K562 (cell line): ENCODE measurements around the gene ZFAND3. TPM values are rescaled to one million over a fixed set of nuclear protein-coding genes. Genes with fewer than 3 reads are reported as not detected.
A peak's percentile ranks its signal among the peaks of the same experiment; 100 is the strongest.

ENCODE experiments used
- ATAC-seq: fragments of 200-7000 bp; cut with Tn5 transposase; 3 replicates; pipeline ENCODE4 v1.9.1; 2020; ENCODE audit warnings: moderate library complexity
- BruUV-seq: library from RNA; stranded (reverse); fragments of 400-500 nt; replicated peaks from 2 replicates; lab custom pipeline; 2021; lab: Mats Ljungman, UMichigan
- CTCF ChIA-PET: fragments of 300-600 bp; formaldehyde crosslinking; extraction: SDS; loops from one replicate; lab custom pipeline; 2021; ENCODE audit warnings: low intra/inter-chr PET ratio; lab: Yijun Ruan, JAX
- POLR2A ChIA-PET: fragments of 300-600, 350-650 bp; sonication (Branson Sonifier 250); formaldehyde crosslinking; extraction: SDS; loops from one replicate; lab custom pipeline; 2021; ENCODE audit warnings: antibody characterized with exemption, inconsistent platforms; lab: Yijun Ruan, JAX
- DNase-seq, 4 experiments: peaks; one replicate each; pipeline versions ENCODE4 v3.0.0 to v3.0.0-alpha.2; 2011 to 2018; ENCODE audit warnings: low spot score in 3 of 4, mixed read lengths in 3 of 4; ENCODE audit errors: extremely low read depth in 1 of 4
- FAIRE-seq: peaks from 2 replicates; lab custom pipeline; 2011; peaks lifted over from hg19 to GRCh38; lab: Jason Lieb, UNC
- H2AFZ ChIP-seq: 2 replicates; pipeline ENCODE4 v1.6.0; 2011; ENCODE audit warnings: low read depth, low read length, control low read depth, inconsistent platforms
- H3K27ac ChIP-seq: fragments of 200-600 bp; 3 replicates; pipeline ENCODE4 v1.8.0; 2011; ENCODE audit warnings: low read depth, mild to moderate bottlenecking, control low read depth, inconsistent platforms, low read length, moderate library complexity, mixed read lengths; ENCODE audit errors: extremely low read depth
- H3K27me3 ChIP-seq, 2 experiments: fragments of 300-600 bp in 1 of 2; 2 replicates in 1 of 2; 3 replicates in 1 of 2; pipeline versions ENCODE4 v1.6.0 to v1.8.0; 2011; ENCODE audit warnings: inconsistent platforms in 2 of 2, low read length in 2 of 2, mild to moderate bottlenecking in 1 of 2, mixed read lengths in 1 of 2, moderate library complexity in 1 of 2; ENCODE audit not compliant: control insufficient read depth in 2 of 2, insufficient read depth in 2 of 2
- H3K36me3 ChIP-seq: fragments of 300-600 bp; 3 replicates; pipeline ENCODE4 v1.8.0; 2011; ENCODE audit warnings: mild to moderate bottlenecking, low read length, inconsistent platforms; ENCODE audit not compliant: control insufficient read depth, insufficient read depth
- H3K4me1 ChIP-seq, 2 experiments: fragments of 200-600 bp in 1 of 2; replicated peaks in 1 of 2; 2 replicates in 1 of 2; 3 replicates in 1 of 2; pipeline versions ENCODE4 v1.5.1 to v1.8.0; 2011; ENCODE audit warnings: inconsistent platforms in 2 of 2, low read length in 2 of 2, mild to moderate bottlenecking in 1 of 2, mixed read lengths in 1 of 2, moderate library complexity in 1 of 2; ENCODE audit not compliant: control insufficient read depth in 2 of 2, insufficient read depth in 2 of 2
- H3K4me2 ChIP-seq: 2 replicates; pipeline ENCODE4 v1.6.1; 2011; ENCODE audit warnings: low read length, control low read depth, inconsistent platforms, mixed read lengths; ENCODE audit not compliant: insufficient read depth
- H3K4me3 ChIP-seq: fragments of 200-600 bp; sonication (generic), shearing (Covaris generic); 2 replicates; pipeline ENCODE4 v1.5.1; 2016; ENCODE audit warnings: control low read depth, inconsistent platforms
- H3K79me2 ChIP-seq: fragments of 200-600 bp; 3 replicates; pipeline ENCODE4 v1.8.0; 2011; ENCODE audit warnings: low read length, inconsistent platforms; ENCODE audit not compliant: control insufficient read depth, insufficient read depth
- H3K9ac ChIP-seq, 2 experiments: 2 replicates each; pipeline versions ENCODE4 v1.6.0 to v1.6.1; 2011; ENCODE audit warnings: low read depth in 2 of 2, low read length in 2 of 2, control low read depth in 1 of 2, inconsistent platforms in 1 of 2, mild to moderate bottlenecking in 1 of 2, mixed read lengths in 1 of 2; ENCODE audit not compliant: insufficient read depth in 1 of 2
- H3K9me1 ChIP-seq: one replicate; pipeline ENCODE4 v1.6.0; 2011; ENCODE audit warnings: inconsistent platforms, mild to moderate bottlenecking, low read length, moderate library complexity; ENCODE audit not compliant: control insufficient read depth, insufficient read depth
- H3K9me3 ChIP-seq: replicated peaks from 2 replicates; pipeline ENCODE4 v1.5.1; 2011; ENCODE audit warnings: low read depth, low read length, inconsistent platforms; ENCODE audit not compliant: control insufficient read depth, insufficient read depth
- H4K20me1 ChIP-seq: replicated peaks from 2 replicates; pipeline ENCODE4 v1.6.1; 2011; ENCODE audit warnings: low read length, inconsistent platforms, mixed read lengths; ENCODE audit not compliant: control insufficient read depth, insufficient read depth
- POU5F1 ChIP-seq: fragments of 150-350 bp; IDR thresholded peaks from 2 replicates; pipeline ENCODE4 v1.6.1; 2014; ENCODE audit warnings: borderline replicate concordance, low read length, low read depth, mild to moderate bottlenecking; ENCODE audit not compliant: partially characterized antibody
- TAF15 ChIP-seq: fragments of 200-400 bp; formaldehyde crosslinking; IDR thresholded peaks from 2 replicates; pipeline ENCODE4 v1.6.1; 2017; ENCODE audit warnings: mild to moderate bottlenecking, low read depth, low read length, moderate library complexity
- WGBS: fragments of 100-300 bp; shearing (Covaris generic); methylation state at CpG from one replicate; pipeline ENCODE4 v1.1.6; 2016; ENCODE audit warnings: low coverage, mixed read lengths; ENCODE audit not compliant: insufficient coverage; ENCODE audit errors: missing lambda C conversion rate; 5-methylcytosine and 5-hydroxymethylcytosine counted together
- in situ Hi-C: fragments of 300-500 bp; cut with MboI; formaldehyde crosslinking; loops from 4 replicates; pipeline ENCODE4 v1.15.0; 2018; ENCODE audit warnings: inconsistent platforms, mixed read lengths
- intact Hi-C: fragments of 100-400 bp; cut with micrococcal nuclease; formaldehyde crosslinking; loops from 2 replicates; pipeline ENCODE4 v1.14.2; 2022
- polyA plus RNA-seq, 8 experiments: library from polyadenylated mRNA; depleted of rRNA in 4 of 8; stranded (reverse) in 5 of 8; unstranded in 3 of 8; fragments of >200 nt; fragmentation: Nextera tagmentation in 2 of 8; fragmentation: Illumina TruSeq in 1 of 8; extraction: Ambion mirVana in 2 of 8; extraction: Trizol in 1 of 8; gene quantifications; 2 replicates each; pipeline versions ENCODE4 v1.2.1 to v1.2.3, GENCODE V29; 2011 to 2014; ENCODE audit warnings: inconsistent platforms in 1 of 8, missing spikeins in 1 of 8
- total RNA-seq, 7 experiments: library from RNA; depleted of rRNA in 6 of 7; stranded (reverse); fragments of >200 nt in 6 of 7; fragmentation: Illumina TruSeq in 2 of 7; extraction: Trizol in 2 of 7; gene quantifications; 2 replicates each; pipeline versions ENCODE4 v1.2.1 to v1.2.3, GENCODE V29; 2011 to 2021; ENCODE audit warnings: low replicate concordance in 1 of 7

ZFAND3 gene
- total and polyA plus RNA-seq, 9 of the 15 experiments (the other 6 are each of a cell fraction or from before 2014, with no cell fraction given): 0.81 to 26.6 (median 11.8) TPM

- no peak for TF ChIP-seq TAF15
Measured at GRCh38 chr6:37903351-37904340, 84.1 kb downstream of the ZFAND3 start (continued).

DNA sequence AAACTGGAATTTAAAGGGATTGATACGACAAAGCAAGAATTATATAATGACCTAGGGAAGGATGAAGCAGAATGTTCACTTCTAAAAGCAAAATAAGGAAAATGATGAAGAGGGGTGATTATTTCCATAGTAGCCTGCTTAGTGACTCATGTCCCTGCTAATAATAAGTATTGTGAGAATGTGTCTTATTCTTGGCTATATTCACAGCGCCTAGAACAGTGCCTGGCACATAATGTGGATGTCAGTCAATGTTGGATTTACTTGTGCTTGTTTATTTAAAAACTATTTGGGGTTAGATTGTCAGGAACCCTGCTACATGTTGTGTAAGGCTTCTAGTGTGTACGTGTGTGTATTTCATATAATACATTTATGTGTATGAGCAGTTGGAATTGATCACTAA, 85.1 kb downstream of the ZFAND3 start:
- DNase-seq: no peak
- peak; percentile 23 for FAIRE-seq
- intact Hi-C loops: no loop called here
- H3K27me3 ChIP-seq: no peaks in the 10 kb centered on the region
- H3K4me1 ChIP-seq: peaks cover 0 to 5% of the 10 kb centered on the region in 2 experiments; a peak in 1 of 5 replicates
- no peak overlapping the region for H3K4me3 ChIP-seq
- CTCF ChIA-PET: no interaction called here
- no peak for ATAC-seq
- 66% methylated on average over 3 of the region's 3 CpGs for WGBS
- no TSS peak for BruUV-seq
- POLR2A ChIA-PET: no interaction called here
- peaks cover 20% of the 10 kb centered on the region; the same call in 1 of the 2 replicates for H4K20me1 ChIP-seq
- H3K4me2 ChIP-seq: no peak overlapping the region
- in situ Hi-C loops: no loop called here
- no peak overlapping the region for H3K27ac ChIP-seq
- H3K9ac ChIP-seq: no peak overlapping the region
- H3K36me3 ChIP-seq: no peaks in the 10 kb centered on the region
- no peaks in the 10 kb centered on the region for H3K9me1 ChIP-seq
- peaks cover 17% of the 10 kb centered on the region; the same call in 1 of the 3 replicates for H3K79me2 ChIP-seq
- no peaks in the 10 kb centered on the region for H3K9me3 ChIP-seq
- no peak for TF ChIP-seq POU5F1
- TF ChIP-seq, all 486 proteins: peak for 0
- H2AFZ ChIP-seq: no peak overlapping the region
